SH-SY5Y (cell line): ENCODE results near the gene PPP2R2D.

Source experiments
- GATA2 ChIP-seq: IDR thresholded peaks from 2 replicates; pipeline ENCODE4 v1.6.1; 2011; ENCODE audit warnings: mild to moderate bottlenecking, low read depth, low read length
- GATA3 ChIP-seq: IDR thresholded peaks from 2 replicates; pipeline ENCODE4 v1.6.1; 2011; ENCODE audit warnings: low read depth, mild to moderate bottlenecking, low read length, moderate library complexity

- TF ChIP-seq GATA2: no peak
- no peak for TF ChIP-seq GATA3
These were observed 19.3 kb downstream of the PPP2R2D start for GRCh38 chr10:131920151-131920550.
